ENCODE measurements around the gene NDOR1. TPM values are rescaled to one million over a fixed set of nuclear protein-coding genes. Genes with fewer than 3 reads are reported as not detected.

Gene NDOR1
- total RNA-seq, 6 donors from 2014 or later = 7.7 to 54.5 (median 18.5) TPM

DNA sequence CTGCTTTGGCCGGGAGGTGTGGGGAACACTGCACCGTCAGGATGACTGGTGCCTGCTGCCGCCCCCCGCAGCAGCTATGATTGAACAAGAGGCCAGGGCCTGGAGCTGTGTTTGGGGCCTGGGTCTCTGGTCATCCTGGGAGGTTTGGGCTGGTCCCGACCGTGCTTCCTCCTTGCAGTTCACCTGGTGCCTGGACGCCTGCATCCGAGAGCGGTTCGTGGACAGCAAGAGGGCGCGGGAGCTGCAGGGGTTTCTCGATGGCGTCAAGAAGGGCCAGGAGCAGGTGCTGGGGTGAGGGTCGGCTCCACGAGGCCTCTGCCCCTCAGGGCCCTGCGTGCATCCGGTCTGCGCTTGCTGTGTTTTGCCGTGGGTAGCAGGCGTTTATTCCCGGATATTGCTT lies 58.6 kb downstream of the NDOR1 start:
- 94 to 97% methylated on average over 18 to 22 of the region's 22 CpGs for whole genome bisulfite sequencing, 2 donors
- peaks cover 14 to 30% (median 18%) of the 10 kb centered on the region in 4 donors for H3K4me1 ChIP-seq
- no peak for ATAC-seq (ENCODE audit: low FRiP score in 2 of 2)
- TF ChIP-seq POLR2AphosphoS5 (IDR thresholded peaks at IDR 0.05) (no peak), POLR2A (IDR thresholded peaks at IDR 0.05) (no peak), EP300 (IDR thresholded peaks at IDR 0.05) (no peak)
- TF ChIP-seq, protein P1, sequence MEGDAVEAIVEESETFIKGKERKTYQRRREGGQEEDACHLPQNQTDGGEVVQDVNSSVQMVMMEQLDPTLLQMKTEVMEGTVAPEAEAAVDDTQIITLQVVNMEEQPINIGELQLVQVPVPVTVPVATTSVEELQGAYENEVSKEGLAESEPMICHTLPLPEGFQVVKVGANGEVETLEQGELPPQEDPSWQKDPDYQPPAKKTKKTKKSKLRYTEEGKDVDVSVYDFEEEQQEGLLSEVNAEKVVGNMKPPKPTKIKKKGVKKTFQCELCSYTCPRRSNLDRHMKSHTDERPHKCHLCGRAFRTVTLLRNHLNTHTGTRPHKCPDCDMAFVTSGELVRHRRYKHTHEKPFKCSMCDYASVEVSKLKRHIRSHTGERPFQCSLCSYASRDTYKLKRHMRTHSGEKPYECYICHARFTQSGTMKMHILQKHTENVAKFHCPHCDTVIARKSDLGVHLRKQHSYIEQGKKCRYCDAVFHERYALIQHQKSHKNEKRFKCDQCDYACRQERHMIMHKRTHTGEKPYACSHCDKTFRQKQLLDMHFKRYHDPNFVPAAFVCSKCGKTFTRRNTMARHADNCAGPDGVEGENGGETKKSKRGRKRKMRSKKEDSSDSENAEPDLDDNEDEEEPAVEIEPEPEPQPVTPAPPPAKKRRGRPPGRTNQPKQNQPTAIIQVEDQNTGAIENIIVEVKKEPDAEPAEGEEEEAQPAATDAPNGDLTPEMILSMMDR (IDR thresholded peaks at IDR 0.05) = no peak
- H3K9me3 ChIP-seq = no peaks in the 10 kb centered on the region
- DNase-seq = no peak
- no peaks in the 10 kb centered on the region for H3K27me3 ChIP-seq
- no peak overlapping the region for H3K27ac ChIP-seq
- peaks cover 11 to 53% (median 36%) of the 10 kb centered on the region in 4 donors for H3K36me3 ChIP-seq
- no peak overlapping the region for H3K4me3 ChIP-seq

DNA sequence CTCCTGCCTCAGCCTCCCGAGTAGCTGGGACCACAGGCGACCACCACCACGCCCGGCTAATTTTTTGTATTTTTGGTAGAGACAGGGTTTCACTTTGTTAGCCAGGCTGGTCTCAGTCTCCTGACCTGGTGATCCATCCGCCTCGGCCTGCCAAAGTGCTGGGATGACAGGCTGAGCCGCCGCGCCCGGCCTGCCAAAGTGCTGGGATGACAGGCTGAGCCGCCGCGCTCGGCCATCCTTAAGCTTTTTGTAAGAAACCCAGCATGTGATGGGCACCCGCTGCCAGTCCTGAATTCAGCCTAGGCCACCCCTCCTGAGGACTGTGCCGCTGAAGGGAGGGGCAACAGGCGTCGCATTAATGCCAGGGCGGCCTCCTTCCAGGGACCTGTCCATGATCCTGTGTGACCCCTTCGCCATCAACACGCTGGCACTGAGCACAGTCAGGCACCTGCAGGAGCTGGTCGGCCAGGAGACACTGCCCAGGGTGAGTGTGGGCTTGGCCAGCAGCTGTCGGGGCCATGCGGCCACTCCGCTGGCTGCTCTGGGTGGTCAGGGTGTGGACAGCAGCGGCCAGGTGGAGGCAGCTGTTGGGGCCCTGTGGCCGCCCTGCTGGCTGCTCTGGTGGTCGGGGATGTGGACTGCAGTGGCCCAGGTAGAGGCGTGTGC lies 60.1 kb downstream of the NDOR1 start:
- no peaks in the 10 kb centered on the region for H3K9me3 ChIP-seq
- peaks cover 11 to 58% (median 35%) of the 10 kb centered on the region in 4 donors for H3K36me3 ChIP-seq
- DNase-seq = no peak
- ATAC-seq (ENCODE audit: low FRiP score in 2 of 2) = no peak
- no peaks in the 10 kb centered on the region for H3K27me3 ChIP-seq
- TF ChIP-seq EP300 (IDR thresholded peaks at IDR 0.05) (no peak), POLR2AphosphoS5 (IDR thresholded peaks at IDR 0.05) (no peak), POLR2A (IDR thresholded peaks at IDR 0.05) (no peak)
- TF ChIP-seq, protein P1 (IDR thresholded peaks at IDR 0.05) = no peak
- WGBS, 2 donors = 92 to 96% methylated on average over 14 to 22 of the region's 29 CpGs
- no peak overlapping the region for H3K4me3 ChIP-seq
- H3K4me1 ChIP-seq = peaks cover 29 to 45% (median 32%) of the 10 kb centered on the region in 4 donors
- H3K27ac ChIP-seq = no peak overlapping the region

DNA sequence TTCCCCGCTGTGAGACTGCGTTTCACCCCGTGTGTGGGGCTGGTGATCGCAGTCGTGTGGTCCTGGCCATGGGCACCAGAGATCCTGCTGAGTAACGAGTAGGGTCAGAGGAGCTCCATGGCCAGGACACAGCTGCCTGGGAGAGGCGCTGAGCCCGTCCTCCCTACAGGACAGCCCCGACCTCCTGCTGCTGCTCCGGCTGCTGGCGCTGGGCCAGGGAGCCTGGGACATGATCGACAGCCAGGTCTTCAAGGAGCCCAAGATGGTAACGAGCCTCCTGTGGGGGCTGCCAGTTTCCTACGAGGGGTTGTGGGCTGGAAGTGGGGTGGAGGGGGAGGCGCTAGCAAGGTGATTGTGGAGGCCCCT lies 60.6 kb downstream of the NDOR1 start:
- H3K36me3 ChIP-seq = peaks cover 11 to 63% (median 37%) of the 10 kb centered on the region in 4 donors
- H3K27me3 ChIP-seq = no peaks in the 10 kb centered on the region
- no peak overlapping the region for H3K4me3 ChIP-seq
- H3K27ac ChIP-seq = peak overlapping the region in 1 of 4 donors; percentile 81
- 90 to 91% methylated on average over 2 to 14 of the region's 15 CpGs for WGBS, 2 donors
- H3K9me3 ChIP-seq = no peaks in the 10 kb centered on the region
- ATAC-seq (ENCODE audit: low FRiP score in 2 of 2) (no peak), DNase-seq (peak in 1 of 2 donors; percentile 80)
- H3K4me1 ChIP-seq = peaks cover 34 to 50% (median 36%) of the 10 kb centered on the region in 4 donors
- TF ChIP-seq EP300 (IDR thresholded peaks at IDR 0.05) = no peak
- TF ChIP-seq POLR2A (IDR thresholded peaks at IDR 0.05) = no peak
- TF ChIP-seq, protein P1 (IDR thresholded peaks at IDR 0.05) = no peak
- no peak for TF ChIP-seq POLR2AphosphoS5 (IDR thresholded peaks at IDR 0.05)

Small RNA genes within 50 kb of the gene (small RNA-seq; reads per million reads assigned to genes)
- 0 reads per million in 4 donors for gene MIR3621

Other genes with a start within 250 kb of the NDOR1 start
- 100 to 1,000 TPM in 5 of 6 donors, 10 to 100 TPM in 1; 31.7 to 395 (median 246) TPM for gene PTGDS, start 228.2 kb upstream of the NDOR1 start, total RNA-seq
- gene LCNL1, start 222.7 kb upstream of the NDOR1 start, total RNA-seq = 1 to 10 TPM in 4 of 6 donors, under 1 TPM in 1, not detected in 1; 0.61 to 6.3 (median 1.8) TPM
- gene PAXX, start 213.3 kb upstream of the NDOR1 start, total RNA-seq = 100 to 1,000 TPM in 1 of 6 donors, 10 to 100 TPM in 5; 41.8 to 150 (median 52.8) TPM
- gene CLIC3, start 209.1 kb upstream of the NDOR1 start, total RNA-seq = 100 to 1,000 TPM in 2 of 6 donors, 10 to 100 TPM in 4; 41.9 to 132 (median 85.2) TPM
- gene ABCA2, start 177.5 kb upstream of the NDOR1 start, total RNA-seq = 10 to 100 TPM; 14.7 to 49.2 (median 29.6) TPM
- gene FUT7, start 173.6 kb upstream of the NDOR1 start, total RNA-seq = 1 to 10 TPM in 4 of 6 donors, under 1 TPM in 1, not detected in 1; 0.94 to 2.3 (median 2.0) TPM
- 100 to 1,000 TPM in 2 of 6 donors, 10 to 100 TPM in 4; 26.7 to 199 (median 73.2) TPM for gene NPDC1, start 159.5 kb upstream of the NDOR1 start, total RNA-seq
- gene ENTPD2, start 151.6 kb upstream of the NDOR1 start, total RNA-seq = under 1 TPM in 4 of 6 donors, not detected in 2; 0.34 to 0.98 (median 0.55) TPM
- gene SAPCD2, start 135.1 kb upstream of the NDOR1 start, total RNA-seq = 1 to 10 TPM in 4 of 6 donors, under 1 TPM in 2; 0.69 to 6.8 (median 1.4) TPM
- gene UAP1L1, start 128.2 kb upstream of the NDOR1 start, total RNA-seq = 10 to 100 TPM; 10.5 to 69.1 (median 34.0) TPM
- gene MAN1B1, start 118.7 kb upstream of the NDOR1 start, total RNA-seq = 10 to 100 TPM; 38.0 to 97.4 (median 54.1) TPM
- gene DPP7, start 91.0 kb upstream of the NDOR1 start, total RNA-seq = 100 to 1,000 TPM; 108 to 394 (median 229) TPM
- 1 to 10 TPM in 1 of 6 donors, under 1 TPM in 2, not detected in 3; 0.17 to 2.1 (median 0.49) TPM for gene GRIN1, start 66.5 kb upstream of the NDOR1 start, total RNA-seq
- gene LRRC26, start 35.6 kb upstream of the NDOR1 start, total RNA-seq = 1 to 10 TPM in 3 of 6 donors, under 1 TPM in 1, not detected in 2; 0.46 to 6.3 (median 1.7) TPM
- not detected for gene TMEM210, start 33.6 kb upstream of the NDOR1 start, total RNA-seq
- 100 to 1,000 TPM in 1 of 6 donors, 10 to 100 TPM in 5; 31.9 to 174 (median 67.3) TPM for gene ANAPC2, start 17.1 kb upstream of the NDOR1 start, total RNA-seq
- gene SSNA1, start 17.0 kb upstream of the NDOR1 start, total RNA-seq = 100 to 1,000 TPM in 1 of 6 donors, 10 to 100 TPM in 5; 39.8 to 110 (median 73.0) TPM
- gene TPRN, start 5.0 kb upstream of the NDOR1 start, total RNA-seq = 10 to 100 TPM; 18.9 to 33.1 (median 27.1) TPM
- gene TMEM203, start 52 bp upstream of the NDOR1 start, total RNA-seq = 10 to 100 TPM; 17.8 to 35.5 (median 31.1) TPM
- 10 to 100 TPM in 1 of 6 donors, 1 to 10 TPM in 5; 2.3 to 12.6 (median 4.5) TPM for gene RNF208, start 16.5 kb downstream of the NDOR1 start, total RNA-seq
- 1 to 10 TPM in 2 of 6 donors, under 1 TPM in 3, not detected in 1; 0.20 to 2.0 (median 0.97) TPM for gene CYSRT1, start 19.5 kb downstream of the NDOR1 start, total RNA-seq
- gene RNF224, start 21.8 kb downstream of the NDOR1 start, total RNA-seq = under 1 TPM in 3 of 6 donors, not detected in 3; 0.46 to 0.59 (median 0.57) TPM
- gene SLC34A3, start 25.2 kb downstream of the NDOR1 start, total RNA-seq = under 1 TPM in 2 of 6 donors, not detected in 4; 0.10 to 0.17 TPM
- gene TUBB4B, start 35.6 kb downstream of the NDOR1 start, total RNA-seq = 100 to 1,000 TPM; 120 to 539 (median 227) TPM
- under 1 TPM in 1 of 6 donors, not detected in 5; 0.23 TPM for gene STPG3, start 45.6 kb downstream of the NDOR1 start, total RNA-seq
- gene NELFB, start 49.6 kb downstream of the NDOR1 start, total RNA-seq = 10 to 100 TPM; 31.8 to 55.6 (median 49.8) TPM
- gene TOR4A, start 72.0 kb downstream of the NDOR1 start, total RNA-seq = 10 to 100 TPM; 31.5 to 62.6 (median 39.2) TPM
- gene NRARP, start 96.6 kb downstream of the NDOR1 start, total RNA-seq = 10 to 100 TPM in 3 of 6 donors, 1 to 10 TPM in 3; 3.1 to 26.9 (median 9.5) TPM
- 100 to 1,000 TPM in 1 of 6 donors, 10 to 100 TPM in 5; 12.3 to 118 (median 24.8) TPM for gene EXD3, start 217.5 kb downstream of the NDOR1 start, total RNA-seq
- gene NOXA1, start 217.7 kb downstream of the NDOR1 start, total RNA-seq = 10 to 100 TPM in 3 of 6 donors, 1 to 10 TPM in 3; 3.3 to 34.6 (median 11.7) TPM
- gene ENTPD8, start 235.7 kb downstream of the NDOR1 start, total RNA-seq = under 1 TPM in 2 of 6 donors, not detected in 4; 0.15 to 0.17 TPM